ENCODE results near the gene CYB5A. TPM values are rescaled to one million over a fixed set of nuclear protein-coding genes. Genes with fewer than 3 reads are reported as not detected.
A peak's percentile ranks its signal among the peaks of the same experiment; 100 is the strongest.

CYB5A gene
- total and polyA plus RNA-seq, 8 donors: 238 to 508 (median 259) TPM

- ATAC-seq: peak; percentile 25
- Histone ChIP-seq H3K4me3 (no peak overlapping the region), H3K27me3 (no peaks in the 10 kb centered on the region), H3K9me3 (no peaks in the 10 kb centered on the region), H3K4me1 (peaks cover 6 to 34% of the 10 kb centered on the region in 2 donors), H3K27ac (peak overlapping the region in 1 of 2 donors; percentile 1), H3K36me3 (peaks cover 0 to 20% of the 10 kb centered on the region in 2 donors)
- DNase-seq: no peak
- no peak for TF ChIP-seq CTCF (IDR thresholded peaks at IDR 0.05)
- intact Hi-C loops (cut with DNase I): no loop called here
Measured at GRCh38 chr18:74266161-74266560, 25.6 kb downstream of the CYB5A start.

- H3K27ac ChIP-seq: no peak overlapping the region
- H3K9me3 ChIP-seq: no peaks in the 10 kb centered on the region
- no peak for TF ChIP-seq CTCF (IDR thresholded peaks at IDR 0.05)
- DNase-seq (no peak), ATAC-seq (no peak)
- intact Hi-C loops (cut with DNase I): no loop called here
- H3K36me3 ChIP-seq: peaks cover 0 to 23% of the 10 kb centered on the region in 2 donors
- H3K27me3 ChIP-seq: no peaks in the 10 kb centered on the region
- no peak overlapping the region for H3K4me3 ChIP-seq
- peaks cover 6 to 39% of the 10 kb centered on the region in 2 donors for H3K4me1 ChIP-seq
Measured at GRCh38 chr18:74265546-74266098, 26.1 kb downstream of the CYB5A start.

GRCh38 chr18:74264303-74265020, 27.3 kb downstream of the CYB5A start:
- H3K9me3 ChIP-seq: no peaks in the 10 kb centered on the region
- intact Hi-C loops (cut with DNase I): no loop called here
- no peak overlapping the region for H3K27ac ChIP-seq
- H3K36me3 ChIP-seq: peaks cover 0 to 28% of the 10 kb centered on the region in 2 donors
- H3K4me3 ChIP-seq: no peak overlapping the region
- H3K4me1 ChIP-seq: peaks cover 5 to 33% of the 10 kb centered on the region in 2 donors
- ATAC-seq (peak; percentile 53), DNase-seq (no peak)
- no peak for TF ChIP-seq CTCF (IDR thresholded peaks at IDR 0.05)
- H3K27me3 ChIP-seq: no peaks in the 10 kb centered on the region

DNA sequence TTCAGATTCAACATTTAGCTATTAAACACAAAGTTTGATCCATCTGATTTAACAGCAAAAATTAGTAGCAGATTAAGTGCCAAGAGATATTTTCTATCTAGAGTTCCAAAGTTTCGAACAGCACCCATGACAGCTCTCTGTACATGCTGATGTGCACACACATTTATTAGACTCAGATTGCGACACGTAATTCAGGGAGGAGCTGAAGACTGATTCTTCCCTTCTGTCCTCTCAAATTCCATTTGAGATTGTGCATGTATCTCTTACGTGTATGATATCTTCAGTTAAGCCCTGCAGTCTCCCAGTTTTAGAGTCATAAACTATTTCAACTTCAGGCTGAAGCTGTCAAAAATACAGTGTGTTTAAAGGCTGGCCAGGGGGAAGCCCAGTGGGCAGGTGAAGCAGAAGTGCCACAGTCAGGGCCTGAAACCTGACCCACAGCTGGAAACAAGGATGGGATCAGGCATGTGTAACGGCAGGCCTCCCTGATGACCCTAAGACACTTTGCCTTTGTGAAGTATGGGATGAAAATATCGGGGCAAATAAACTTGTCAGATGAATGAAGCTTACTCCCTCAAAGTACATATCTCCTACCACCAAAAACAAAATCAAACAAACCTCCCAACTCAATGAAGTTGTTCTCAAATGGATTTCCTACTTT, 30.6 kb downstream of the CYB5A start:
- Histone ChIP-seq H3K9me3 (no peaks in the 10 kb centered on the region), H3K27me3 (no peaks in the 10 kb centered on the region), H3K4me1 (peaks cover 5 to 22% of the 10 kb centered on the region in 2 donors), H3K36me3 (peaks cover 0 to 34% of the 10 kb centered on the region in 2 donors), H3K27ac (no peak overlapping the region), H3K4me3 (no peak overlapping the region)
- no peak for TF ChIP-seq CTCF (IDR thresholded peaks at IDR 0.05)
- ATAC-seq: no peak
- no peak for DNase-seq
- intact Hi-C loops (cut with DNase I): no loop called here

DNA sequence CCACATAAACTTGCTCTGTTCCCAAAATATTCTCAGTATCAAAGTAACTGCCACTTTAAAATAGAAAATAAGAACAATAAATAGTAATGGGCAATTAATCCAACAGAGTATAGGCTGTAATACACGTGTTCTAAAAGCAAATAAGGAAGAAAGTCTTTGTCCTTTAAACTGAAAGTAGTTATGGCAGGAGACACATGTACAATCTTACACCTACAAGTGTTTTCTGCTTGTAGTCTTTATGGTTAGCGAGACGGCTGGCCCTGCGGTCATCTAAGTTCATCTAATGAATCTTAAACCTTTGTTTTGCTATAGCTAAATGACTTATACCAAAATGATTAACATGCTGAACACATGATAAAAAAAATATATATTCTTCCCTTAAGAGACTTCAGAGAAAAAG, 32.4 kb downstream of the CYB5A start:
- intact Hi-C loops (cut with DNase I): no loop called here
- H3K4me3 ChIP-seq: no peak overlapping the region
- ATAC-seq: peak; percentile 58
- peaks cover 0 to 34% of the 10 kb centered on the region in 2 donors for H3K36me3 ChIP-seq
- no peaks in the 10 kb centered on the region for H3K27me3 ChIP-seq
- TF ChIP-seq CTCF (IDR thresholded peaks at IDR 0.05): no peak
- DNase-seq: no peak
- H3K27ac ChIP-seq: no peak overlapping the region
- no peaks in the 10 kb centered on the region for H3K9me3 ChIP-seq
- H3K4me1 ChIP-seq: peaks cover 10 to 29% of the 10 kb centered on the region in 2 donors

Data from left lung (tissue), 10 donors.